Measurements from ENCODE around the gene MYRFL.
"Not testable (repeated sequence)": the region's sequence is repeated elsewhere in the genome, so short reads cannot be mapped to it uniquely, and the experiment has no call there.

The MYRFL gene

DNA sequence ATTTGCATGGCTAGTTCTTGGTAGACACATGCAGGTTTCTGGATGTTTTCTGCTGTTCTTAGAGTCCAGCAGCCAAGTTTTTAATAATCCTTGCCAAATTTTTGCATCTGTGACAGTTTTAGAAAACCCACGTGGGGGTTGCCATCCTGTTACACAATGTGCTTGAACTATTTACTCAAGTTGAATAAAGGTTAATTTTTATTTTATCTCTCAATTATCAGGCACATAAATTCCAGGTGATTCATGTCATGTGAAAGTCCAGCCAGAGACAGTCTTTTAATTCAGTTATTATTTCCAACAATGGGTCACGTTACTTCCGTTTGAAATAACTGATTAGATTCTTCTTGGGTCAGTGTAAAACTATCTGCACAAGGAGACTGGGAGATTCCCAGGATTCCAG, 15.7 kb downstream of the MYRFL start:
- in situ Hi-C loops (cut with MboI; ENCODE audit: low sequenced_read_pairs) = no loop called here

DNA sequence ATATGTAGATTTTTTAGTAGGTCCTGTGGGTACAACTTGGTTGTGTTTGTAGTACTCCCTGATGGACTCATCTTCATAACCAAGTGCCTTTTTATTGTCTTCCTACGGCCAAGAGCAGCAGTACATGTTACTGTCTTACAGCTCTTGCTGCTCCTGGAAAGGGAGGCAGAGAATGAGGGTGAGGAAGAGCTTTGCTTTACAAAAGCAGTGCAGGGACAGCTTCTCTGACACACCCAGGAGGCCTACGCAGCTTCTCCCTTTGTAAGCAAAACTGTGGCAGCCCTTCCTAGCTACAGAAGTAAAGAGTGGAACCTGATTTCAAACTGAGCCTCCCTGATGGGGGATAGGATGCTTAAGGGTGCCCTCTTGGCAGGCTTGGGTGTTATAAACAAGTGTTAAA, 18.6 kb downstream of the MYRFL start:
- in situ Hi-C loops (cut with MboI; ENCODE audit: low sequenced_read_pairs) = no loop called here

DNA sequence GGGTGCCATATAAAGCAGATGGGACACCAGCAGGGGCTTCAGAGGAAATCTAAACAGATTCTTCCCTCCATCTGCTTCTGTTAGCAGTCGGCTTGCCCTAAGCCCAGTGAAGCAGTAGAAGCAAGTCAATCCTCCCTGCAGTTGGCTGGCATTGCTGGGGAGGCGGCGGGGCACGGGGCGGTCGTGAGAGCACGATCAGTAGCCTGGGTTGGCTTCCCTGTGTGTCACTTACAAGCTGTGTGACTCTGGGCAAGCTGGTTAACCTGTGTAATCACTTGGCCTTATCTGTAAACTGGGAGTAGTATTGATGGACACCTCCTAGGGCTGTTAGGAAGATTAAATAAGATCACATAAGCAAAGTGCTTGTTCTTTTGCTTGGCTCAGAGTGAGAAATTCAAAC, 19.4 kb downstream of the MYRFL start:
- in situ Hi-C loops (cut with MboI; ENCODE audit: low sequenced_read_pairs) = no loop called here

DNA sequence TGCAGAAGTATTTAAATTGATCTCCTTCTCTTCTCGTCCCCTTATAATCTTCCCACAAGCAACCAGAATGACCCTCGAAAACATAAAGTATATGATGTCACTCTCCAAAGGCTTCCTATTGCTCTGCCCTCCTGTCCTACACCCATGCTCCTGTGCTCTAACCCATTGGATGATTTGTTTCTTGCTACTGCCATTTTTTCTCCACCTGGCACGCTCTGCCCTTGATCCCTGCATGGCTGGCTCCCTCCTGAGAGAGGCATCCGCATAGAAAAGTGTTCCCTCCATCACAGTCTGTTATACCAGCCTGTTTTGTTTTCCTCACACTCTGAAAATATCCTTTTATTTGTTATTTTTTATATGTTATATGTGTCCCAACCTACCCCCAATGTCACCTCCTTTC, 19.8 kb downstream of the MYRFL start:
- in situ Hi-C loops (cut with MboI; ENCODE audit: low sequenced_read_pairs) = no loop called here

DNA sequence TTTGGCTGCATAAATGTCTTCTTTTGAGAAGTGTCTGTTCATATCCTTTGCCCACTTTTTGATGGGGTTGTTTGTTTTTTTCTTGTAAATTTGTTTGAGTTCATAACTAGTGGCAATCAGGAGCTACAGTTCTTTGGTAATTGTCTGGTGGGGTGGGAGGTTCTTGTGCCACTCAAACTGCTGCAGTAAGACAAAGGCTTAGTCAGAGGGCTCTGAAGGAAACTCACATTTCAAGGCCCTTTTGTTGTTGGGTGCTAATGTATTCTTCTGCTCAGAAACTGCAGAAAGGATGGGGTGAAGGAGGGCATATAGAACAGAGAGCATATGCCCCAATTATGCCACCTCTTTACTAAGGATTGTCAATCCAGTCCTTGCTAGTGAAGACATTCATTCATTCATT, 21.9 kb downstream of the MYRFL start:
- in situ Hi-C loops (cut with MboI; ENCODE audit: low sequenced_read_pairs) = no loop called here

DNA sequence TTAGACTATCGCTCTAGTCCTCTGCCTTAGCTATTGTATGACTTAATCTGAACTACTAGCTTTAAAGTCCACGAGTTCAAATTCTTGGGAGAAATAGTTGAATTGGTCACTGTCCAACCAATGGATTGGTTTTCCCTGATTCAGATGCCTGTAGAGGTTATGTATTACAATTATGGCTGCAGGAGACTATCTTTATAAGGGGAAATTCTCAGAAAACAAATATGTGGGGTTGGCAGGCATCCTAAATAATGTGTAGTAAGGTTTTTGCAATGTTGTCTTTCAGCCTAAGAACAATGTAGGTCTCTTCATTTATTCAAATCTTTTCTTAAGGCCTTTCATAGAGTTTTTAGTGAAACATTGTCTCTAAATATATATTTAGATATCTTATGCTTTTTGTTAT, 26.9 kb downstream of the MYRFL start:
- in situ Hi-C loops (cut with MboI; ENCODE audit: low sequenced_read_pairs) = no loop called here

DNA sequence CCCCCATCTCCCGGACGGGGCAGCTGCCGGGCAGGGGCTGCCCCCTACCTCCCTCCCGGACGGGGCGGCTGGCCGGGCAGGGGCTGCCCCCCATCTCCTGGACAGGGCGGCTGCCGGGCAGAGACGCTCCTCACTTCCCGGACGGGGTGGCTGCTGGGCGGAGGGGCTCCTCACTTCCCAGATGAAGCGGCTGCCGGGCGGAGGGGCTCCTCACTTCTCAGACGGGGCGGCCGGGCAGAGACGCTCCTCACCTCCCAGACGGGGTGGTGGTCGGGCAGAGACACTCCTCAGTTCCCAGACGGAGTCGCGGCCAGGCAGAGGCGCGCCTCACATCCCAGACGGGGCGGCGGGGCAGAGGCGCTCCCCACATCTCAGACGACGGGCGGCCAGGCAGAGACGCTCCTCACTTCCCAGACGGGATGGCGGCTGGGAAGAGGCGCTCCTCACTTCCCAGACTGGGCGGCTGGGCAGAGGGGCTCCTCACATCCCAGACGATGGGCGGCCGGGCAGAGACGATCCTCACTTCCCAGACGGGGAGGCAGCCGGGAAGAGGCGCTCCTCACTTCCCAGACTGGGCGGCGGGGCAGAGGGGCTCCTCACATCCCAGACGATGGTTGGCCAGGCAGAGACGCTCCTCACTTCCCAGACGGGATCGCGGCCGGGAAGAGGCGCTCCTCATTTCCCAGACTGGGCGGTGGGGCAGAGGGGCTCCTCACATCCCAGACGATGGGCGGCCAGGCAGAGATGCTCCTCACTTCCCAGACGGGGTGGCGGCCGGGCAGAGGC, 28.3 kb downstream of the MYRFL start:
- in situ Hi-C loops (cut with MboI; ENCODE audit: low sequenced_read_pairs) = not testable (repeated sequence)

DNA sequence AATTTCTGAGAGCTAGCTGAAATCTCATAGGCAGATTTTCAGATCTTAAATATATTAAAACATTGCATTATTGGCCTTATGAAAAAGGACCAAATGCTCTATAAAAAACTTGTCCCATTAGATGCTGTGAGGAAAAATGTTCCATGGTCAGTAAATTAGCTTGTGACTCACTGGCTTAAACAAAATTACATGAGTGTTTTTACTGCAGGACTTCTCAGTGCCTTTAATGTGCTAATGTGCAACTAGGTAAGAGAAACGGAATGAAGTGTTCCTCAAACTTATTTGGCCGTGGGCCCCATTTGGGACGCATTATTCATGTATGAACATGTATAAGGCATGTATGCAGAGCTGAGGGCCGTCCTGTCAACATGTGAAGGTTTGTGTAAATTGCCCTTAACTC, 41.7 kb downstream of the MYRFL start:
- in situ Hi-C loops (cut with MboI; ENCODE audit: low sequenced_read_pairs) = no loop called here

DNA sequence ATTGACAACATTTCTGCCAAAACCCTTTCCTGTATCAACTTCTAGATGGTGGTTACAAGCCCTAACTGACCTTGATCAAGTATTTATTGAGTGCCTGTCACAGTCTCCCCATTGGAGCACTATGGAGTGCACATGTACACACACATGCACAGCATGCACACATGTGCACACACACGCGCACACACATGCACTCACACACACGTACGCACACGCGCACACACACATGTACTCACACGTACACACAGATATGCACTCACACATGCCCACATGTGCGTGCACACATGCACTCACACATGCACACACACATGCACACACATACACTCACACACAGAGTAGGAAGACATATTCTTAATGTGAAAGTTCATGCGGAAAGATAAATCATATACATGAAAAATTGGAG, 43.7 kb downstream of the MYRFL start:
- in situ Hi-C loops (cut with MboI; ENCODE audit: low sequenced_read_pairs) = no loop called here

DNA sequence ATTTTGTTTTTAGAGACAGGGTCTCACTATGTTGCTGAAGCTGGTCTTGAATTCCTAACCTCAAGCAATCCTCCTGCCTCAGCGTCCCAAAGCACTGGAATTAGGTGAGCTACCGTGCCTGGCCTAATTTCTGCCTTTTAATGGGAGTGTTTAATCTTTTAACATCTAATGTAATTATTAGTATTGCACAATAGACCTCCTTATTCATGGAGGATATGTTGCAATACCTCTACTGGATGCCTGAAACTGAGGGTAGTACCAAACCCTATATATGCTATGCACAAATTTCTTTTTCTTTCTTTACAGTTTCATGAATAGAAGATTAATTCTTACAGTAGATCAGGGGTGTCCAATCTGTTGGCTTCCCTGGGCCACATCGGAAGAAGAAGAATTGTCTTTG, 47.8 kb downstream of the MYRFL start:
- in situ Hi-C loops (cut with MboI; ENCODE audit: low sequenced_read_pairs) = no loop called here

DNA sequence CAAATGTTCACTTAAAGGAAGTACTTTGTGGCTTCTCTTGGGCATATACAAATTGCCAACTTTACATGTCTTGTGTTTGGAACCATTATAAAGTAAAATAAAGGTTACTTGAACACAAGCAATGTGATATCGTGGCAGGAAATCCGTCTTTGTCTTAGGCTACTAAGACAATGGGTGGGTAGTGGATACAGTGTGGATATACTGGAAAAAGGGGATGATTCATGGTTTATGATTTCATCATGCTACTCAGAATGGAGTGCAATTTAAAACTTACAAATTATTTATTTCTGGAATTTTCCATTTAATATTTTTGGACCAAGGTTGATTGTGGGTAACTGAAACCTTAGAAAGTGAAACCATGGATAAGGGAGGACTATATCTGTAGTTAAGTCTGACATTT, 48.4 kb downstream of the MYRFL start:
- in situ Hi-C loops (cut with MboI; ENCODE audit: low sequenced_read_pairs) = no loop called here

DNA sequence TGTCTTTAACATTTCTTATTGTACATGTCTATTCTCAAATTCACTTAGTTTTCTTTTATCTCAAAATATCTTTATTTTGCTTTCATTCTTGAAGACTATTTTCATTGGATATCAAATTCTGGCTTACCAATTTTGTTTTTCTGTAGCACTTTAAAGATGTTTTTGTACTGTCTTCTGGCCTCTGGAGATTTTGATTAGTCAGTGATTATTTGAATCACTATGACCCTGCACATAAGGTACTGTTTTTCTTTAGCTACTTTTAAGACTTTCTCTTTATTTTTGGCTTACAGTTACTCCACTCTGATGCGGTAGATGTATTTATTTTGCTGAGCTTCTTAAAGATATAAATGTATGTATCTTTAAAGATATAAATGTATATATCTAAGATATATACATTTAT, 49.6 kb downstream of the MYRFL start:
- in situ Hi-C loops (cut with MboI; ENCODE audit: low sequenced_read_pairs) = loop anchor here (25.0 kb wide), 1 partner anchor 713 kb away; no protein-coding TSS in a partner anchor

DNA sequence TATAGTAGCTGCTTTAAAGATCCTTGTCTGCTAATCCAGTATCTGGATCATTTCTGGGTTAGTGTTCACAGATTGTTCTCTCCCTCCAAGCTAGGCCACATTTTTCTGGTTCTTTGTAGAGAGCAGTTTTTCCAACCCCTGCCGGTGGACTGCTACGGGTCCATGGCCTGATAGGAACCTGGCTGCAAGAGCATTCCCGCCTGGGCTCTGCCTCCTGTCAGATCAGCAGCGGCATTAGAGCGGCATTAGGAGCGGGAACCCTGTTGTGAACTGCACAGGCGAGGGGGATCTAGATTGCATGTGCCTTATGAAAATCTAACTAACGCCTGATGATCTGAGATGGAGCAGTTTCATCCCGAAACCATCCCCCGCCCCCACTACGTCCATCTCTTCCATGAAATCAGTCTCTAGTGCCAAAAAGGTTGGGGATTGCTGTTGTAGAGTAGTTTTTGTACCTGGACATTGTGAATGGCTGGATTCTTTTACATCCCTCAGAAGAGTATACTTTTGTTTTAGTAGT, 50.4 kb downstream of the MYRFL start:
- in situ Hi-C loops (cut with MboI; ENCODE audit: low sequenced_read_pairs) = loop anchor here (25.0 kb wide), 1 partner anchor 712 kb away; no protein-coding TSS in a partner anchor

DNA sequence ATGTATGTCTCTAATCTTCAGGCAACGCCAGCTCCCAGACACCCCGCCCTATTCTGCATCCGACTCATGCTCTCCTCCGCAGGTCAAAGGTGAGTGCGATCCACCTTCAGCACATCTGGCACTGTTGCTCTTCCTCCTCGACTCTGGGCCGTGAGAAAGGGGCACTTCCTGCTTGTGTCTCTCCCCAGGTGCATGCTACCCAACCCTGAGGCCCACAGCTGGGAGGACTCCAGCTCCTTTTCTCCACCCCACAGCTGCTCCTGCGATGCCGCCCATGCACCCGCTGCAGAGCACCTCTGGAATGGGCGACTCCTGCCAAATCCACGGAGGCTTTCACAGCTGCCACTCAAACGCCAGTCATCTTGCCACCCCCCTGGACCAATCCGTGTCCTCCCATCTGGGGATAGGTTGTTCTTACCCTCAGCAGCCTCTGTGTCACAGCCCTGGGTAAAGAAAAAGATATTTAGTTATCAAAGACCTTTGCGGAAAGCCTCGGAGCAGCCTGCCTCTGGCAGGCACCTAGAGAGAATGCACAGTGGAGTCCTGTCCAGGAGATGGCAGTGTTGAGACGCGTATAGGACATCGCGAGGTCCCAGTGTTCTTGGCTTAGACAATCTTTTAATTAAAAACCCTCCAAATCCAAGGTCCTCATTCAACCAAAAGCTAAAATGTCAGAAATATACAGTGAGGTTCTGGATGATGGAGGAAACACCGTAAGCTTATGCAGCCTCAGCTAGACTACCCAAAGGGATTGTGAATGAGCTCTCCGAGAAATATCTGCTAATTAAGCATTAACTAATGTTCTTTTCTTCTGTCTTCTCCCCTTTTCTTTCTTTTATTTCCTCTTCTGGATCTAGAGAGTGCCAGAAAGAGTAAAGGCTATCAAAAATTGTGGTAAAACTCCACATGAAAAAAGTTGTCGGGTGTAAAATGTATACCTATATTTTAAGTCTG, 54.3 kb downstream of the MYRFL start:
- in situ Hi-C loops (cut with MboI; ENCODE audit: low sequenced_read_pairs) = loop anchor here (25.0 kb wide), 1 partner anchor 708 kb away; no protein-coding TSS in a partner anchor

DNA sequence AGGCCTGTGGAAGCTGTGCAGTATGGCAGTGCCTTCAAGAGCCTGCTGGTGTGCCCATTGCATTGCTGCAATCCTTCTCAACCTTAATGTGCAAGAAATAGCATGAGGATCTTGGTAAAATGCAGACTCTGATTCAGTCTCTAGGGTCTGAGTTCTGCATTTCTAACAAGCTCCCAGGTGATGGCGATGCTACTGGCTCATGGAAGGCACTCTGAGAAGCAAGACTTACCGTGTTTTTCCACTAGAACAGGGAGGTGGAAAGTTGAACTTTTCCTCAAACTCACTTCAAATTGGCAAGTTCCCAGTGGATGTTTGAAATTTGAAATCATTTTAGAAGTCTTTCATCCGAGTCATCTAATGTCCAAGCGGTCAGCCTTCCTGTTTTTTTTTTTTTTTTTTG, 55.5 kb downstream of the MYRFL start:
- in situ Hi-C loops (cut with MboI; ENCODE audit: low sequenced_read_pairs) = loop anchor here (25.0 kb wide), 1 partner anchor 707 kb away; no protein-coding TSS in a partner anchor

DNA sequence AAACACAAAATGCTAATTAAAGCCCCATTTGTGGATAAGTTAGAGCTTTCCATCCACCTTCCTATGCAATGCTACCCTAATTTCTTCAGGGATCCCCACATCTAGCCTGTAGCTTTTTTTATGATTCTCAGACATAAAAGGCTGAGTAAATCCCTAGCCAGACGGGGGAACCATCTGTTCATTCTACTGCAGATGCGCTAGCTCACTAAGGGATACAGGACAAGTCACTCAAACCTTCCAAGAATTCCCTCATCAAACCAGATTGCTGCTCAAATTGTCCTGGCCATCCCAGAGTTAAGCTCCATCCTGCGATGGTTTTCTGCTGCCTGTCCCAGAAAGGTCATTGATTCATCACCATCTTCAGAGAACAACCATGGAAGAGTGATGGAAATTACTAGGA, 56.7 kb downstream of the MYRFL start:
- in situ Hi-C loops (cut with MboI; ENCODE audit: low sequenced_read_pairs) = loop anchor here (25.0 kb wide), 1 partner anchor 706 kb away; no protein-coding TSS in a partner anchor

DNA sequence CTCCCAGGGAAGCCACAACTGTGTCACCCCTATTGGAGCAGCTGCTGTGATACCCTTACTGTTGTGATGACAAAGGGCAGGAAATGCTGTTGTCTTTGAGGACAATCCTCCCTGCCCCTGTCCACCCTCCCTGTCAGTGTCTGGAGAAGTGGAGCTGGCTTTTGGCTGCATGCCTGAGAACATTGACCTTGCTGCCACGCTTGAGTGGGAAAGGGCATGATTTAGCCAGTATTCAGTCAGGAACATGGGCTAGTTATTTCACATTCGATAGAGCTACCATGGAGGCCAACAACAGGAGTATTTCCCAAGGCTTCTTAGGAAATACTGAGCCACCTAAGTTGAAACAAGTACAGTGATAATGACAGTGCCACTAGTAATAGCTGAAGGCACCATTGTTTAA, 59.4 kb downstream of the MYRFL start:
- in situ Hi-C loops (cut with MboI; ENCODE audit: low sequenced_read_pairs) = loop anchor here (25.0 kb wide), 1 partner anchor 703 kb away; no protein-coding TSS in a partner anchor

DNA sequence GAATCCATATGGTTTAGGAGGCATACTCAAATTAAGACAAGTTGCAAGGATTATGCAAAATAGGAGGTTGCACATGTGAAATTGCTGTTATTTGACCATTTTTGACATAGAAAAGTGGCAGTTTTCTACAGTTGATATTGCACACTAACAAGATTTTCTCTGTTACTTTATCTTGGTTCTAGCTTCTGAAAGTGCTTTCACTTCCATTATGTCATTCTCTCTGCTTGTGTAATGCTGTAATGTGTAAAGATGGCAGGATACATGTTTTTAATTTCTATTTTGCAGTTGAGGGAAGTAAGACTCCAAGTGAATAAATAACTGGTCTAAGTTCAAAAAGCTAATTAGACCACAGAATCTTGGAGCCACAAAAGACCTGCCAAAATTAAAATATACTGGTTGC, 60.6 kb downstream of the MYRFL start:
- in situ Hi-C loops (cut with MboI; ENCODE audit: low sequenced_read_pairs) = loop anchor here (25.0 kb wide), 1 partner anchor 702 kb away; no protein-coding TSS in a partner anchor

DNA sequence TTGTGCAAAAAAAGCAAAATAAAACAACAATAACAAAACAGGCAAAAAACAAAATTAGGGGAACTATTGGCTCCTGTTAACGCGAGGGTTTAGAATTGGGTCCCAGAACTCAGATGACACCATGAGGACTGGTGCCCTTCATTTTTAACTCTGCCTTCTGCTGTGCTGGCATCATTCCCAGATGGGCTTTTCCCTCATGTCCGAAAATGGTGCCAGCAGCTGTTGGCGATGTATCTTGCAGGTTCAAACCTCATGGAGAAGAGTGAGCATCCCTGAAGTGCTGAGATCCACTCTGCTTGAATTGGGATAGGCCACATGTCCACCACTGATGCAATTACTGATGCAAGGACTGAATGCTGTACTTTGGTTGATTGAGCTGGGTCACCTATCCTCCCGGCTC, 61.1 kb downstream of the MYRFL start:
- in situ Hi-C loops (cut with MboI; ENCODE audit: low sequenced_read_pairs) = loop anchor here (25.0 kb wide), 1 partner anchor 701 kb away; no protein-coding TSS in a partner anchor

DNA sequence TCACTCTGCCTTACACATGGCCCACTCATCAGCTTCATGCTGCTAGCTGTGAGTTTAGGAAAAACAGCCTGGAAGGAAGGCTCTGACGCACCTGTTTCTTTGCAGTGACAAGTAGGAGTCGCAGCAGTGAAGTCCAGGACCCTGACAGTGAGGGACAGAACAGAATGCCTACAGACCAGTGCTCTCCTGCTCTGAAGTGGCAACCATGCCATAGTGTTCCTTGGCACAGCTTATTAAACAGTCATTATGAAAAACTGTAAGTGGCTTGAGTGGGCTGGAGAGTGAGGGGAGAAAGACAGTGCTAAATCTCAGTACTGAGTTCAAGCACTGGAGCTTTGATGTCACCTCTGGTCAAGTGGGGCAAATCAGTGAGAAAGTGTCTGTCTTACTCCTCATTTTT, 61.7 kb downstream of the MYRFL start:
- in situ Hi-C loops (cut with MboI; ENCODE audit: low sequenced_read_pairs) = loop anchor here (25.0 kb wide), 1 partner anchor 701 kb away; no protein-coding TSS in a partner anchor

DNA sequence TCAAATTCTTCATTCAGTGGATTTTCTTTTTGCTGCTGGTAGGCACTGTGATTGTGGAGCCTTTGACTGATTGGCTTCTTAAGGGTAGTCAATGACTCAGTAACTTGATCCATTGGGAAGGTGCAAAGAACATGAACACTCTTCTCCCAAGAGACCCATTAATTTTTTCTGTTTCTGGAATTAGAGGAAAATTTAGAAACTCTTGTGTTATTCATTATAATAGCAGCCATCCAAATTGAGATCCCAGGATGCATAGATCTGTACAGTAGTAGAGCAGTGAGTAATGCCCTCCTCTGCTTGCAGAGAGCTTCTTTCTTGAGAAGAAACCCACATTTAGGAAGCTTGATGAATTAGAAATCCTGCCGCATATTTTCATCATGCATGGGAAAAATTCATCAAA, 63.9 kb downstream of the MYRFL start:
- in situ Hi-C loops (cut with MboI; ENCODE audit: low sequenced_read_pairs) = loop anchor here (25.0 kb wide), 1 partner anchor 698 kb away; no protein-coding TSS in a partner anchor
